D721Med (cell line): ENCODE data around the gene DPF1.
"Not testable (repeated sequence)": the region's sequence is repeated elsewhere in the genome, so short reads cannot be mapped to it uniquely, and the experiment has no call there.

Source experiments
- DNase-seq: peaks from one replicate; pipeline ENCODE4 v3.0.0; 2011; ENCODE audit warnings: low spot score; ENCODE audit not compliant: insufficient read length
- FAIRE-seq: peaks from 2 replicates; lab custom pipeline; 2011; peaks lifted over from hg19 to GRCh38; lab: Jason Lieb, UNC
- TF ChIP-seq, protein P1 (sequence below): IDR thresholded peaks from 2 replicates; pipeline ENCODE4 v1.5.1; 2012; ENCODE audit warnings: mild to moderate bottlenecking, control low read depth; ENCODE audit not compliant: insufficient read depth; ENCODE audit errors: missing control alignments

The DPF1 gene

GRCh38 chr19:38265921-38266429 is 42.0 kb upstream of the DPF1 start:
- TF ChIP-seq, protein P1, sequence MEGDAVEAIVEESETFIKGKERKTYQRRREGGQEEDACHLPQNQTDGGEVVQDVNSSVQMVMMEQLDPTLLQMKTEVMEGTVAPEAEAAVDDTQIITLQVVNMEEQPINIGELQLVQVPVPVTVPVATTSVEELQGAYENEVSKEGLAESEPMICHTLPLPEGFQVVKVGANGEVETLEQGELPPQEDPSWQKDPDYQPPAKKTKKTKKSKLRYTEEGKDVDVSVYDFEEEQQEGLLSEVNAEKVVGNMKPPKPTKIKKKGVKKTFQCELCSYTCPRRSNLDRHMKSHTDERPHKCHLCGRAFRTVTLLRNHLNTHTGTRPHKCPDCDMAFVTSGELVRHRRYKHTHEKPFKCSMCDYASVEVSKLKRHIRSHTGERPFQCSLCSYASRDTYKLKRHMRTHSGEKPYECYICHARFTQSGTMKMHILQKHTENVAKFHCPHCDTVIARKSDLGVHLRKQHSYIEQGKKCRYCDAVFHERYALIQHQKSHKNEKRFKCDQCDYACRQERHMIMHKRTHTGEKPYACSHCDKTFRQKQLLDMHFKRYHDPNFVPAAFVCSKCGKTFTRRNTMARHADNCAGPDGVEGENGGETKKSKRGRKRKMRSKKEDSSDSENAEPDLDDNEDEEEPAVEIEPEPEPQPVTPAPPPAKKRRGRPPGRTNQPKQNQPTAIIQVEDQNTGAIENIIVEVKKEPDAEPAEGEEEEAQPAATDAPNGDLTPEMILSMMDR, result no peak
- FAIRE-seq, result no peak

GRCh38 chr19:38265213-38265861 is 41.3 kb upstream of the DPF1 start:
- DNase-seq (no peak), FAIRE-seq (no peak)
- TF ChIP-seq, protein P1, result no peak

More at GRCh38 chr19:38265921-38266429, 42.0 kb upstream of the DPF1 start:
- DNase-seq, result no peak

DNA sequence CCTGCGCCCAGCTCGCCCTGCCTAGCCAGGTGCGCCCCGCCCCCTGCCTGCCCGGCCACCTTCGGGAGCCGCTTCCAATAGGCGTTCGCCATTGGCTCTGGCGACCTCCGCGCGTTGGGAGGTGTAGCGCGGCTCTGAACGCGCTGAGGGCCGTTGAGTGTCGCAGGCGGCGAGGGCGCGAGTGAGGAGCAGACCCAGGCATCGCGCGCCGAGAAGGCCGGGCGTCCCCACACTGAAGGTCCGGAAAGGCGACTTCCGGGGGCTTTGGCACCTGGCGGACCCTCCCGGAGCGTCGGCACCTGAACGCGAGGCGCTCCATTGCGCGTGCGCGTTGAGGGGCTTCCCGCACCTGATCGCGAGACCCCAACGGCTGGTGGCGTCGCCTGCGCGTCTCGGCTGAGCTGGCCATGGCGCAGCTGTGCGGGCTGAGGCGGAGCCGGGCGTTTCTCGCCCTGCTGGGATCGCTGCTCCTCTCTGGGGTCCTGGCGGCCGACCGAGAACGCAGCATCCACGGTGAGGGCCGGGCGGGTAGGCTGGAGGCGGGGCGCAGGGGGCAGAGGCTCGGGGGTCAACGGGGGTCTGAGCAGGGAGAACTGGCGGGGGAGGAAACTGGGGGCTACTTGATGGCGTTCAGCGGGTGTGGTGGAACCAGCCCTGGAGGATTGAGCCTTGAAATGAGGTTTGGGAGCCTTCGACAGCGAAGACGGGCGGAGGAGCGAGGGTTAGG is 40.6 kb upstream of the DPF1 start, which contains the start of gene SPINT2:
TSS of gene SPINT2 (plus strand) at position 88 of the 727 bp plus-strand sequence. CDS start at position 408, 320 bp downstream.
- FAIRE-seq (no peak), DNase-seq (no peak)
- TF ChIP-seq, protein P1, result no peak

- FAIRE-seq (no peak), DNase-seq (no peak)
- TF ChIP-seq, protein P1, result no peak
These were observed 39.9 kb upstream of the DPF1 start for GRCh38 chr19:38263689-38264485.

DNA sequence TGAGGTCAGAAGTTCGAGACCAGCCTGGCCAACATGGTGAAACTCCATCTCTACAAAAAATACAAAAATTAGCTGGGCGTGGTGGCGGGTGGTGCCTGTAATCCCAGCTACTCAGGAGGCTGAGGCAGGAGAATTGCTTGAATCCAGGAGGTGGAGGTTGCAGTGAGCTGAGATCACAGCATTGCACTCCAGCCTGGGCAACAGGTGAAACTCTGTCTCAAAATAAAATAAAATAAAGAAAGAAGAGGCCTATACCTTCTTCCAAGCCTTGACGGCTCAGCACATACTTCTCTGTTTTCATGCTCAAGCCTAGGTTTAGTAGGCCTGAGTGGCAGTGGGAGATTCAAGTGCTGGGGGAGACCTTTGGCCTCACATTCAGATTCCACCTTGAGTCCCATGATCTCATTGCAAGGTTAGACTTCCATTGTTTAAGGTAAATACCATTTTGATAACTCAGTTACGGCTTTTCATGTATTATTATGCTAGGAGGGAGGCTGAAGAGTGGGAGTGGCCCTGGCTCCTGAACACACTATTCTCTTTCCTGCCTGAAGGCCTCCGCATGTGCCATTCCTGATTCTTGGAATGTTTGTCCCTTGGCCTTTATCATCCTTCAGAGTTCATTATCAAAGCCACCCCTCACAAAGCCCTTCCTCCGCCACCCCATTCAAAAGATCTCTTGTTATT is 38.7 kb upstream of the DPF1 start:
- no peak for FAIRE-seq
- TF ChIP-seq, protein P1, result no peak
- no peak for DNase-seq

- FAIRE-seq, DNase-seq: not testable (repeated sequence)
These were observed 37.9 kb upstream of the DPF1 start for GRCh38 chr19:38261942-38262341.
